HG03280 (cell line): ENCODE measurements around the gene FARP1.

ENCODE experiments used
- ATAC-seq: cut with Tn5 transposase; IDR thresholded peaks from one replicate; pipeline ENCODE4 v1.9.1; 2021; ENCODE audit warnings: mild to moderate bottlenecking, moderate library complexity; ENCODE audit not compliant: unreplicated experiment

FARP1 gene

GRCh38 chr13:98129059-98129746 is 13.7 kb upstream of the FARP1 start:
- no peak for ATAC-seq

- ATAC-seq: no peak
Measured at GRCh38 chr13:98133946-98134345, 8.9 kb upstream of the FARP1 start.

GRCh38 chr13:98134901-98135300 is 8.0 kb upstream of the FARP1 start:
- ATAC-seq: no peak

- ATAC-seq: no peak
Measured at GRCh38 chr13:98141091-98141490, 1.8 kb upstream of the FARP1 start.

GRCh38 chr13:98141509-98142379 is 1.1 kb upstream of the FARP1 start:
- no peak for ATAC-seq

- ATAC-seq: no peak
Measured at GRCh38 chr13:98143157-98143553, 261 bp downstream of the FARP1 start.

- ATAC-seq: peak; percentile 2
Measured at GRCh38 chr13:98143601-98144026, 720 bp downstream of the FARP1 start.

GRCh38 chr13:98144027-98144741 is 1.3 kb downstream of the FARP1 start:
- no peak for ATAC-seq

GRCh38 chr13:98144801-98145350 is 2.0 kb downstream of the FARP1 start:
- ATAC-seq: no peak

GRCh38 chr13:98147521-98147920 is 4.6 kb downstream of the FARP1 start:
- no peak for ATAC-seq

GRCh38 chr13:98150832-98151479 is 8.1 kb downstream of the FARP1 start:
- ATAC-seq: no peak

GRCh38 chr13:98155475-98156109 is 12.7 kb downstream of the FARP1 start:
- ATAC-seq: no peak

GRCh38 chr13:98156259-98156658 is 13.4 kb downstream of the FARP1 start:
- no peak for ATAC-seq

- no peak for ATAC-seq
Measured at GRCh38 chr13:98157188-98157587, 14.3 kb downstream of the FARP1 start.

- ATAC-seq: no peak
Measured at GRCh38 chr13:98157609-98158008, 14.7 kb downstream of the FARP1 start.

GRCh38 chr13:98158172-98158899 is 15.4 kb downstream of the FARP1 start:
- ATAC-seq: no peak

- ATAC-seq: no peak
Measured at GRCh38 chr13:98162935-98163334, 20.0 kb downstream of the FARP1 start.

- no peak for ATAC-seq
Measured at GRCh38 chr13:98169331-98169730, 26.4 kb downstream of the FARP1 start.

GRCh38 chr13:98171900-98172589 is 29.2 kb downstream of the FARP1 start:
- no peak for ATAC-seq
